Skin epidermis (tissue), 12 donors: Measurements from ENCODE around the gene INPP5F.

Experiments used
- H3K27ac ChIP-seq, 21 experiments: fragments of 200-600 bp; sonication (generic) in 11 of 21; one replicate each; pipeline ENCODE4 v1.5.0; 2020; ENCODE audit warnings: mild to moderate bottlenecking in 3 of 21, inconsistent platforms in 2 of 21, moderate library complexity in 2 of 21
- H3K4me3 ChIP-seq, 7 experiments: fragments of 200-600 bp; sonication (generic) in 2 of 7; one replicate each; pipeline ENCODE4 v1.5.0; 2020; ENCODE audit warnings: inconsistent platforms in 2 of 7, mild to moderate bottlenecking in 2 of 7, moderate library complexity in 1 of 7

The INPP5F gene

DNA sequence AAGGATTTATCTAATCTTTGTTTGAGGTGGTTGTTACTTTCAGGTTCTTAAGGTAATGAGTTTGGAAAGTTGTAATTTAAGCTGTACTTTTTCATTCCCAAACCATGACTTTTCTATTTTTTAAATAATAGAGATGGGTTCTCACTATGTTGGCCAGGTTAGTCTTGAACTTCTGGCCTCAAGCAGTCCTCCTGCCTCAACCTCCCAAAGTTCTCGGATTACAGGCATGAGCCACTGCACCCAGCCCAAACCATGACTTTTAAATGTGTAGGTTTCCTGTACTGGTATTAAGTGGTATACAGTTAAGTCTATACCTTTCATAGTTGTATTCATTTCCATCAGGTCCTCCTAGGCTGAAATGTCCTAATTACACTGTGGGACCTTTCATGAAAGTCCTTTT, 10.4 kb downstream of the INPP5F start:
- Histone ChIP-seq H3K4me3 (no peak overlapping the region), H3K27ac (no peak overlapping the region)

DNA sequence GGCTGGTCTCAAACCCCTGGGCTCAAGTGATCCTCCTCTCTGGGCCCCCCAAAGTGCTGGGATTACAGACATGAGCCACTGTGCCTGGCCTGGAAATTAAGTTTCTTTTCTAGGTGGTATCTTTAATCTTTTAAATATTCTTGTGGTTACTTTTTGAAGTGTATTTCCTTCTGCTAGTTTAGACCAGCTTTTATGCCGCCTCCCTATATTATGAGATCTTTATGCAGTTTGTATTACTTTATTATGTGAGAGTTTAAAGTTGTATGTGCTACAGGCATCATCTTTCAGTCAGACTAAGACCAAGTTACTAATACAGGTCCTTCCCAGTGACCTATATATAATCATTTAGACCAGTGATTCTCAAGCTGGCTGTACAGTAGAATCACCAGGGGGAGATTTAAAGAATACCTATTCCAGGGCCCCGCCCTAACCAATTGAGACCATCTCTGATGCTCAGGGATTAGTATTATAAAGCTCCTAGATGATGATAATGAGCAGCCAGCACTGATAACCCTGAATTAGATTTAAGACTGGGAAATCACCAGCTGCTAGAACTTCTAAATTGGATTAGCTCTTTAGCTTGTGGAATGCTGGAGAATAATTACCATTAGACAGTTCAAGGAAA, 11.3 kb downstream of the INPP5F start:
- no peak overlapping the region for H3K4me3 ChIP-seq

DNA sequence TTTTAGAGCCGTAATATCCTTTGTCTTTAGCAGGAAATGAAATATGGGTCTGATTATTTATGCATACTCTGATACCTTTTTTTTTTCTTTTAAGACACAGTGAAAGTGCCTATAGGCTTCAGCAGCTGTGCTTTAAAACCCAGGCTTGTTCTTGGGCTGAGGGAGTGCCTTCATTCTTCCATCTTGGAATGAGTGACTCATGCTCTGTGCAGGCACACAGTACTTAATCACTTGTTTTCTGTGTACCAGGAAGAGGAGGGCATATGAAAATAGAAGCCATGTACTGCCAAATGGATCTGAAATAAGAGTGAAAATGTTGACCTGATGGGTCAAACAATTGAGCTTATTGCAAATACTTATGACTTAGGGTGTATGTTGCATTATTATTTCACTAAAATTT, 12.0 kb downstream of the INPP5F start:
- Histone ChIP-seq H3K27ac (peak overlapping the region in 18 of 21 experiments; percentile 0 to 62 (median 30)), H3K4me3 (no peak overlapping the region)

More for the DNA sequence above, 11.3 kb downstream of the INPP5F start:
- H3K27ac ChIP-seq, result peak overlapping the region in 16 of 21 experiments; percentile 3 to 62 (median 30)

DNA sequence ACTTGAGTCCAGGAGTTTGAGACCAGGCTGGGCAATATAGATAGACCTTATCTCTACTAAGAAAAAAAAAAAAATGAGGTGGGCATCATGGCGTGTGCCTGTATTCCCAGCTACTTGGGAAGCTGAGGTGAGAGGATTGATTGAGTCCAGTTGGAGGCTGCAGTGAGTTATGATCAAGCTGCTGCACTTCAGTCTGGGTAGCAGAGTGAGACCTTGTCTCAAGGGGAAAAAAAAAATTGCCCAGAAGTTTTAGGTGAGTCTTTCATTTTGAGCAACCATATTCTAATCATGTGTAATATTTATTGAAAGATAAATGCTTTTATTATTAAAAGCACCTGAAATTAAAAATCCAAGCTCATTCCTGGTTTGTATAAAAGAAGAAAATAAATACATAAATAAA, 13.1 kb downstream of the INPP5F start:
- Histone ChIP-seq H3K27ac (peak overlapping the region in 6 of 21 experiments; percentile 3 to 62 (median 54)), H3K4me3 (no peak overlapping the region)

DNA sequence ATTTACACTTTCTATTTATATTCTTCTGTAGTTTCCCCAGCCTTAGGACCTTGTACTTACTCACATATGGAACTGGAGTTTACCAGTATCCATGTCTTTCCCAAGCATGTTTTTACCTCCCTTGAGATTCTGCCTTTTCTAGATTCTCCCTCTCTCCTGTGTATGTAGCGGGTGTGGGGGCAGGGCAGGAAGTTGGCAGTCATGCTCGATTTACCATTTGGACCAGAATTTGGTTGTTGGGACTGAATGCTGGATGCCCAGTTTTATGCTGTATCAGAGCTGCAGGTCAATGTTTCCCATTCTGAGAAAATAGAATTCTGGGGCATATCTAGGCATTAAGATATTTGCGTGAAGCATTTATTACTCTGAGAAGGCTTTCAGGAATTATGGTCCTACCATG, 14.2 kb downstream of the INPP5F start:
- H3K4me3 ChIP-seq, result no peak overlapping the region
- no peak overlapping the region for H3K27ac ChIP-seq

DNA sequence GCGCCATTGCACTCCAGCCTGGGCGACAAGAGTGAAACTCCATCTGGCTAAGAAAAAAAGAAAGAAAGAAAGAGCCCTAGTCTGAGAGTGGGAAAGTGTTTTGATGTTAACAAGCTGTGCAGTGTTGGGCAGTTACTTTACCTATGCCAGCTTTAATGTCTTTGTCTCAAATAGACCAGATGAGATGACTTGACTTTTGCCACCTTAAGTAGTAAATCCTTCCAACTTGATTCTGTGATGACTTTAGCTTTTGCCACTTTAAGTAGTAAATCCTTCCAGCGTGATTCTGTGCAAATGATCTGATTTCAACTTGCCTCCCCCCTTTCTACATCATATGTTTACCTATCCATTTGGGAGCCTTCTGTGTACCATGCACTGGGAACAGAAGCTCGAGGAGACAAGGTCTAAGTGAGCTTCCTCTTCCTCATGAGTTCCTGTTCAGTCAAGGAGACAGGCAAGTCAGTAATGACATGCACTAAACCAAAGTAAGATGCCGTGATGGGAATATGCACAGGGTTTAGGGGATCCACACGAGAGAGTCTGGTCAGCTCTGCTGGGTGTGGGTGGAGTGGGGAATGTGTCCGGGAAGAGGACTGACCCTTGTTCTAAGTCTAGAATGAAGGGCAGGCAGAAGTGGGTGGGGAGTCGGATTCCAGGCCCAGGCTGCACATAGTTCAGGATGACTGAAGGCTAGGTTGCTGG, 17.2 kb downstream of the INPP5F start:
- Histone ChIP-seq H3K27ac (no peak overlapping the region), H3K4me3 (no peak overlapping the region)

DNA sequence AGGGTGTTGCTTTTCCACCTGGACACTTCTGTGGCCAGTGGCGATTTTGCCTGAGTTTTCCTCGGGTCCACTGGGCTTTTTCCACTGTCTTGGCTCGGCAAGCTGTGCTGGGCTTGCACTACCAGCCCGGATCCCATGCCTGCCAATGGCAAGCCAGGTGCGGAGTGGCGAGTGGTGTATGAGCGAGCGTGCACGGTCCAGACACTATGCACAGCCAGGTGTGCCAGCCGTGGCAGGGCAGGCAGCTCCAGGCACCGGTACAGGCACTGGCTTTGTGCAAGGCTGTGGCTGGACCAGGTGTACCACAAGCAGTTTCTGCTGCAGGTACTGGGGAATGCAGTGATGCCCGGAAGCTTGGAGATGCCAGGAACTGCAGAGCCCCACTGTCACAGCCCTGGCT, 22.1 kb downstream of the INPP5F start:
- Histone ChIP-seq H3K27ac (no peak overlapping the region), H3K4me3 (no peak overlapping the region)

DNA sequence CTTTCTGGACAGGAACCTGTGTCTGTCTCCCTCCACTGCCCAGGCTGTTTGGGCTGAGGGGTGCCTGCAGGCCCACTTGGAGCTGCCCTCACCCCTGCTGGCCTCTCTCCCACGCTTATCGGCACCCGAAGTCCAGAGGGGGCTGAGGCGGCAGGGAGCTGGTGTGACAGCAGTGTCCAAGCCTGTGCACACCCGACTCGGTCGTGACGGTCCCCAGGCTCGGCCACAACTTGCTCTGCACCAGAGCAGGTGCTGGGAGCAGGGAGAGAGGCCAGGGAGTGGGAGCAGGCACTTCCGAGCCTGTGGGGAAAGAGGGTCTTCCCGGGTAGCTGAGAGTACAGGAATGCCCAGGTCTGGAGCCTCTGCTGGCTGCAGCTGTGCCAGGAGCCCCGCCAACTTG, 23.0 kb downstream of the INPP5F start:
- Histone ChIP-seq H3K4me3 (no peak overlapping the region), H3K27ac (no peak overlapping the region)

DNA sequence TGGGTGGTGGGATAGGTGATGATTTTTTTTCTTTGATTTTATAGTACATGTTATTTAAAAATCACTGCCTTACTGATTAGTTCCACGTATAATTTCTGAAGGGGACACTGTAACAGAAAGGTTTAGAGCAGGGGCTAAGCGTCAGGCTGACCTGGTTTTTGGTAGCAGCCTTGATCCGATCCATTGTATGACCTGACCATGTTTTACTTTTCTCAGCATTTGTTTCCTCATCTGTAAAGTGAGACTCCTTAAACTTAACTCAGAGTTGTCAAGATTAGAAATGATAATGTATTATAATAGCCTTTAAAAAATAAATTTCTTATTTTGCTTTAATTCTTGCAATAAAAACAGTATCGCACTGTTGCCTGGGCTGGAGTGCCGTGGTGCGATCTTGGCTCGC, 23.6 kb downstream of the INPP5F start:
- Histone ChIP-seq H3K4me3 (no peak overlapping the region), H3K27ac (no peak overlapping the region)

DNA sequence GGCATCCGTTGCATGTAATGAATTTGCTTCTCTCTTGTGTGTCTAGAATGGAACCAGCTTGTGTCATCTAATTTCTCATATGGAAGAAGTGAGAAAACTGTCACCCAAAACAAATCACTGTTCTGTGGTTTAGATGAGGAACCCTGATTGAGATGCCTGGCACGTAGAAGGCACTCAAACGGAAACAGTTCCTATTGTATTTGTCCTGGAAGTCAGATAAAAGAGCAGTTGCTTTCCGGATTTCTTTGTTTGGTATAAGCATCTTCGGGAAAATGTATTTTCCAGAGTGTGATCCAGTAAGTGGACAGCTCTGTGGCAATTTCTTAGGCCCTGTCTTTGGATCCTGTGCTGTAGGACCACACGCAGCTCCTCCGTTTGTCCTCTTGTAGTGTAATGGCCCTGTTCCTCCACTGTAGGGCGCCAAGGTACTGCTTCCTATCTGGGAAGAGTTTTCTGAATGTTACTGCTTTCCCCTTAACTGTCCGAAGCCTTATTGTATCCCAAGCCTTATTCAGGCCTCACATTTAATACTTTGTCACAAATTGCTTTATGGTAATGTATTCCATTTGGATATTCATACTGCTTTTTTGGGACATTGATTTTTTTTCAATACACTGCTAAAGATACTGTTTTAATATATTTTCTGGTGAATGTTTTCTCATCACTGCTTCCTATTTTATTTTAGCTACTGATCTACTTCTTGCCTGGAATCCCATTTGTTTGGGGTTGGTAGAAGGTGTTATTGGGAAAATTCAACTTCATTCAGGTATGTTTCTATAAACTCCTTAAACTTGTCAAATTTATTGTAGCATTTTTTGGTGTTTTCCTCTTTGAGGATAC, 24.8 kb downstream of the INPP5F start:
- no peak overlapping the region for H3K4me3 ChIP-seq

DNA sequence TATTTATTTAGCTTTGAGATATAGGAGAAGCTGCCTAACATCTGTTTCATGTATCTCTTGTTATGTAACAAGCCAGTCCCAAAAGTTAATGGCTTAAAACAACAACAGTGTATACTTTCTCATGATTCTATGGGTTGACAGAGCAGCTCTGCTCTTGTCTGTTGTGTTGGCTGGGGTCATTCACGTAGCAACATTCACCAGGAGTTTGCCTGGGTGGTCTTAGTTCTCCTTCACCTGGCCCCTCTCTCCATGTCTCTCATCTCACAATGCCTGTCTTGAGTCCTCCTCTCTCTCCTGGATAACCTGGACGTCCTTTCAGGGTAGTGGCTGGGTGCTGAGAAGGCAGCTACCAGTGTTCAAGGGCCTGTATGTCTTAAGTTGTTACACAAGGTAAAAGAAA, 27.5 kb downstream of the INPP5F start:
- no peak overlapping the region for H3K27ac ChIP-seq

More for the DNA sequence above, 24.8 kb downstream of the INPP5F start:
- no peak overlapping the region for H3K27ac ChIP-seq

DNA sequence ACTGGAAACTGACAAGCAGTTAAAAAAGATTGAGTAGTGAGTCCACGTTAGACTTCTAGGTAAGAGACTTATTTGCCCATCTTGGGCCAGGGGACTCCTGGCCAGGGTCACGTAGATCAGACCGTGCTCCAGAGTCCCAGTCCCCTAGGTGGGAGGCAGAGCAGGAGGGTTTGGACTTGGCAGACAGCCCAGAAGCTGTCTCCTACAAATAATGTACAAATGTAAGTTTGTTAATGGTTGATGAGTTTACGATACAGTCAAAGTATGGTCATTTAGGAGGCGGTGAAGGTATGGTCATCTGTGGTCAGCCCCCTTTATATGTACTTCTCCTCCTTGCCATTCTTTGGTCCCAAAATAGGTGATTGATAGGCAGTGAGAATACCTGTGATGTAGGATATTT, 28.2 kb downstream of the INPP5F start:
- no peak overlapping the region for H3K27ac ChIP-seq
- no peak overlapping the region for H3K4me3 ChIP-seq

More for the DNA sequence above, 27.5 kb downstream of the INPP5F start:
- no peak overlapping the region for H3K4me3 ChIP-seq

DNA sequence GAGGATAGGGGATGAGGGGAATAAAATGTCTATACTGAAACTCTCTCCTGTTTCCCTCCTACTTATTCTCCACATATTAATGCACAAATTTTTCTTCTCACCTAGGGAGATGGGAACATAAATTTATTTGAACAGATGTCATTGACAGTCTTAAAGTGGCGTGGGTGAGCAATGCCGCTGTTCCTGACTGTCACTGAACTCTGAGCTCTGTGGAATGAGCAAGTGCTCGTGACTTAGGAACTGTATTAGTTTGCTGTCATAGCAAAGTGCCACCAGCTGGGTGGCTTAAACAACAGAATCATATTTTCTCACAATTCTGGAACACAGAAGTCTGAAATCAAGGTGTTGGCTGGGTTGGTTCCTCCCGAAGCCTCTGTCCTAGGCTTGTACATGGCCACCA, 29.1 kb downstream of the INPP5F start:
- H3K27ac ChIP-seq, result no peak overlapping the region
- no peak overlapping the region for H3K4me3 ChIP-seq

DNA sequence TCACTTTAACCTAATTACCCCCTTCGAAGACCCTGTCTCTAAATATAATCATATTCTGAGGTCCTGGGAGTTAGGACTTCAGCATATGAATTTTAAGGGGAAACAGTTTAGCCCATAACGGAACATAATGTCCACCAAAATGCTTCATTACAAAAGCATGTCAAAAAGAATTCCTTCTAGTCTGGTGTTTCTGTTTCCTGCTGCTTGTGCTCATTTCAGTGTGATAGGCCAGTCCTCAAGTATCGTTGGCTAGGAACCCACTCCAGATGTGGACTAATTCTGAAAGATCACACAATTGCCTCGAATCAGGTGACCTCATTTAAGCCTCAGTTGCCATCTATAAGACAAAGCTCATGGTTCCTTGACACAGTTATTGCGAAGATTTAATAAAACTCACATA, 29.6 kb downstream of the INPP5F start:
- Histone ChIP-seq H3K27ac (no peak overlapping the region), H3K4me3 (no peak overlapping the region)

DNA sequence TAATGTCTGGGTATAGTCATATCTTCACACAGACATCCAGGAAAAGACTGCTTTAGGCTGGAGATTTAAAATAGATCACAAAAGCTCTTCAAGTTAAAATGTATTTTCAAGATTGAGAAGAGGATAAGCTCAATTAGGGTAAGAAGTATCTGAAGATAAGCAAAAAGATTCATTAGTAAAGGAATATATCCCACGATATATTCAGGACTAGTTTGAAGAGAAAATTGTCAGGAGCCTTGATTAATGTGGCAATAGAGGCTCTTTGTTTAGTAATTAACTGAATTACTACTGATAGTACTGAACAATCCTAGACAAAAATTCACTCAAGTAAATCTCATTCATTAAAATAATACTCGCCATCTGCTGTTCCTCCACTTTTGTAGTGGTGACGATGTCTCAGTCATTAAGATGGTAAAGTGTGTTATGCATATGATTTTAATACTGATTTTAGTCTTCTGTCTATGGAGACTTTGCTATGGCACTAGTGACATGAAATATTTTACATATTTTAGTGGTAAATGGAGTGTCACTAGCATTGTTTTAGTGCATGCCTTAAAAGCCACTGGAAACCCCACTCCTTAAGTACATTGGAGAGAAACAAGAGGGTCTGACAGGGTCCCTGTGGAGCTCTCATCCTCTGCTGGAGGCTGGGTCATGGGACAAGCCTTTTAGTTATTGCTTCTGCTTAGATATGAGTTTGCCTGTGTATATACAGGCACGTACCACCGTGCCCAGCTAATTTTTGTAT, 32.8 kb downstream of the INPP5F start:
- Histone ChIP-seq H3K27ac (no peak overlapping the region), H3K4me3 (no peak overlapping the region)

DNA sequence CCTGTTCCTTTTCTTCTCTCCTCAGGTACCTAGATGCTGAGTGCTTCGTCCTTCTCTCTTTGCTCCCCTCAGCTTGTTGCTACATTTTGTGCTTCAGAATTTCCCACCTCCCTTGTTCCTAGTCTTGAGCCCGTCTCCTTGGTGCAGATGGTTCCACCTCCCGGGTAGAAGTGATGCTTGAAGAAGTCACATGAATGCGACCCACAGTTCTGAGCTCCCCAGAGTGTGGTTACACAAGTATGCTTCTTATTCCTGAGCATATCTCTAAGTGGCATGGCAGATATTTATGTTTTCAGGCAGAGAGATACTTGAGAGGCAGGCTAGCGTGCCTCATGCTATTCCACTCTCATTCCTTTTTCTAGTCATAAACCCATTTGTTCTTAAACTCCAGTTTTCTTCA, 34.0 kb downstream of the INPP5F start:
- H3K4me3 ChIP-seq, result no peak overlapping the region
- peak overlapping the region in 1 of 21 experiments; percentile 9 for H3K27ac ChIP-seq

DNA sequence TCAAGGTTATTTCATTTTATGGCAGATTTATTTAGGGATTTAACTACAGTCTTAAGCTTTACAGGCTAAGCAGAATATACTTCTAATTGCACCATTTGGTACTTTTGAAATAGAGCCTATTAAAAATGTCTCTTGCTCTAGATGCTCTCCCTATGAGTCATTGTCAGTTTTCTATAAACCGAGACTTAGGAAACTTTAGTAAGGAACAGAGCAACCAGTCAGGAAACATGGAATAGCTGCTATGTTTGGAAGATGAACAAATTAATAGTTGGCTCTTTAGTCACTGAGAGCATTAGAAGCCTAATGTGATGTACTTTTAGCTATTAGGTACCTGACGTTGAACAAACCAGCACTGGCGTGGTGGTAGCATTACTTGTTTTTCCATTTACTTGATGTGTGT, 35.3 kb downstream of the INPP5F start:
- H3K4me3 ChIP-seq, result no peak overlapping the region
- H3K27ac ChIP-seq, result peak overlapping the region in 1 of 21 experiments; percentile 15

DNA sequence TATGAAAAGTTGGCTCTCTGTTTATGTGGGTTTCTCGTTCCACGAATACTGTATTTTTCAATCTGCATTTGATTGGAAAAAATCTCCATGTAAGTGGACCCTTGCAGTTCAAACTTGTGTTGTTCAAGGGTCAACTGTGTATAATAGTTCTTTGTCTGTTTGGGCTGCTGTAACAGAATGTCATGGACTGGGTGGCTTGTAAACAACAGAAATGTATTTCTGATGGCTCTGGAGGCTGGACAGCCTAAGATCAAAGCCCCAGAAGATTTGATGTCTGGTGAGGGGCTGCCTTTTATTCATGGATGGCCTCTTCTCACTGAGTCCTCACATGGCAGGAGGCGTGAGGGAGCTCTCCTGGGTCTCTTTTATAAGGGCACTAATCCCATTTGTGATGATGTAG, 36.2 kb downstream of the INPP5F start:
- H3K27ac ChIP-seq, result no peak overlapping the region

DNA sequence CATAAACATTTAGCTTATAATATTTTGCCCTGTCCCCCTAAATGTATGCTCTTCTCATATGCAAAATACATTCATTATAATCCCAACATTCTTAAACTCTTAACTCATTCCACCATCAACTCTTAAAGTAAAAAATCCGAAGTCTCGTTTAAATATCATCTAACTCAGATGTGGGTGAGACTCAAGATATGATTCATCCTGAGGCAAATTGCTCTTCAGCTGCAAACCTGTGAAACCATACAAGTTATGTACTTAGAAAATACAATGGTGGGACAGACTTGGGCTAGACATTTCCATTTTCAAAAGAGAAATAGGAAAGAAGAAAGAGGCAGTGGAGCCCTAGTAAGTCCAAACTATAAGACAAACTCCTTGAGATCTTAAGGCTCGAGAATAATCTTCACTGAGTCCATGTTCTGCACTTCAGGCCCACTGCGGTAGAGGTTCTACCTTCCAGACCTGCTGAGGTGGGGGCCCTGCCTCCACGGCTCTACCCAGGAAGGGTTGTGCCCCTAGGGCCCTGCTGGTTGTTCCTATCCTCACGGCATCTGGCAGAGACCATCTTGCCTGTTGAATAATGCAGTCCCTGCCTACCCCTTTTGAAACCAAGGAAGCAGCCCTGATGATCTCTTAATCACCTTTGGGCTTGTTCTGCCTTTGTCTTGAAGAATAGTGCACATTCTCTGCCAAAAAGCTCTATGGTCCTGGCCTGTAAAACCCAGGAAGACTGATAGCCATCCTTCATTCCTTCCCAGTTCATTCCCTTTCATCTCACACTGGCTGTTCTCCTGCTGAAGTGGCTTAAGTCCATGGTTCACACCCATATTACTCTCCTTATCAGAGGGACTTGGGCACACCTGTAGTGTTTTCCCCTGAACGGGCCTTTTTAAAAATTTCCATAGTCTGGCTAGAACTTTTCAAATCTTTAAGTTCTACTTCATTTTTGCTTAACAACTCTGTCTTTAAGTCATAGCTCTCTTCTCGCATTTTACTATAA, 37.3 kb downstream of the INPP5F start:
- Histone ChIP-seq H3K4me3 (no peak overlapping the region), H3K27ac (no peak overlapping the region)

More for the DNA sequence above, 36.2 kb downstream of the INPP5F start:
- no peak overlapping the region for H3K4me3 ChIP-seq
